GM12874 (cell line): ENCODE measurements around the gene GPR152.

Experiments used
- CTCF ChIP-seq: IDR thresholded peaks from 2 replicates; pipeline ENCODE4 v1.5.1; 2011; ENCODE audit warnings: low read depth, mild to moderate bottlenecking, control low read depth, low read length, moderate library complexity; ENCODE audit not compliant: insufficient read depth

The GPR152 gene

GRCh38 chr11:67452141-67452952 is at the start of gene GPR152:
Gene GPR152 (minus strand): TSS chr11:67452729. CDS start chr11:67452724, 5 bp downstream.
- TF ChIP-seq CTCF: no peak

- TF ChIP-seq CTCF: no peak
Observed at GRCh38 chr11:67501854-67502253, 49.3 kb upstream of the GPR152 start.

GRCh38 chr11:67500831-67501715 is 48.5 kb upstream of the GPR152 start:
- no peak for TF ChIP-seq CTCF

- TF ChIP-seq CTCF: no peak
Observed at GRCh38 chr11:67500484-67500821, 47.9 kb upstream of the GPR152 start.

GRCh38 chr11:67499808-67500483 is 47.4 kb upstream of the GPR152 start:
- no peak for TF ChIP-seq CTCF

- no peak for TF ChIP-seq CTCF
Observed at GRCh38 chr11:67498544-67498972, 46.0 kb upstream of the GPR152 start.
